ENCODE measurements around the gene DGKI. TPM values are rescaled to one million over a fixed set of nuclear protein-coding genes. Genes with fewer than 3 reads are reported as not detected.

DGKI gene
- total RNA-seq, 1 experiment from 2014 or later = 0.15 TPM

- TF ChIP-seq JUND (IDR thresholded peaks at IDR 0.05) (no peak), POLR2AphosphoS5 (IDR thresholded peaks at IDR 0.05; ENCODE audit: low read depth, low read length) (no peak), MAX (IDR thresholded peaks at IDR 0.05) (no peak), POLR2A (IDR thresholded peaks at IDR 0.05; ENCODE audit: borderline replicate concordance, extremely low read depth, insufficient read depth, insufficient read length) (no peak), SP1 (IDR thresholded peaks at IDR 0.05; ENCODE audit: low read depth) (no peak), CBX3 (IDR thresholded peaks at IDR 0.05; ENCODE audit: low read depth) (no peak), ATF3 (IDR thresholded peaks at IDR 0.05) (no peak), TCF7L2 (IDR thresholded peaks at IDR 0.05; ENCODE audit: borderline replicate concordance, extremely low read depth, insufficient read depth, insufficient read length) (no peak), EGR1 (IDR thresholded peaks at IDR 0.05; ENCODE audit: low read depth) (no peak)
Observed at GRCh38 chr7:137611606-137612005, 235.2 kb downstream of the DGKI start (continued).

GRCh38 chr7:137609500-137609899 is 237.3 kb downstream of the DGKI start:
- ATAC-seq = no peak
- intact Hi-C loops (cut with micrococcal nuclease) = loop anchor here (5.0 to 10.0 kb wide), 2 partner anchors 398 to 1125 kb away; no protein-coding TSS in a partner anchor
- H3K9me3 ChIP-seq (ENCODE audit: control insufficient read depth in 1 of 2, insufficient read depth in 1 of 2, low read depth in 1 of 2, low read length in 2 of 2) = no peaks in the 10 kb centered on the region
- ChIA-PET CTCF (no interaction called here), RAD21 (ENCODE audit: low non-redundant PET in 1 of 2, low total read pairs in 2 of 2, uncharacterized antibody in 2 of 2, unreplicated experiment in 2 of 2) (no interaction called here), POLR2A (no interaction called here)
- DNase-seq (ENCODE audit: low read depth, low spot score) = no peak
- no peak overlapping the region for H3K4me3 ChIP-seq (replicated peaks in 1 of 2; ENCODE audit: low read depth in 1 of 2, low read length in 2 of 2)
- H3K27me3 ChIP-seq (ENCODE audit: insufficient read depth, low read length) = peaks cover 41% of the 10 kb centered on the region
- no peaks in the 10 kb centered on the region for H3K36me3 ChIP-seq (ENCODE audit: control insufficient read depth in 1 of 2, insufficient read depth in 2 of 2, low read length in 2 of 2)
- no peaks in the 10 kb centered on the region for H4K20me1 ChIP-seq (ENCODE audit: insufficient read depth)
- H2AFZ ChIP-seq (ENCODE audit: low read depth, low read length, poor library complexity, severe bottlenecking) = no peak overlapping the region
- no TSS peak for BruUV-seq (replicated peaks)
- no peaks in the 10 kb centered on the region for H3K79me2 ChIP-seq (ENCODE audit: insufficient read depth, low read length)
- no peaks in the 10 kb centered on the region for H3K9me2 ChIP-seq (ENCODE audit: insufficient read depth)
- no peak overlapping the region for H3K27ac ChIP-seq (ENCODE audit: low read depth, low read length)
- no peaks in the 10 kb centered on the region for H3K4me1 ChIP-seq (ENCODE audit: control insufficient read depth in 1 of 2, insufficient read depth in 2 of 2, low read length in 2 of 2)
- H3K9ac ChIP-seq (ENCODE audit: low read length) = no peak overlapping the region
- no peak overlapping the region for H3K4me2 ChIP-seq (ENCODE audit: low read length)
- TF ChIP-seq SRF (IDR thresholded peaks at IDR 0.05; ENCODE audit: low read depth) = no peak
- TF ChIP-seq SIN3A (IDR thresholded peaks at IDR 0.05; ENCODE audit: low read depth) = no peak

All from HCT116 (cell line).